ENCODE results near the gene MAP3K4.

Gene MAP3K4

DNA sequence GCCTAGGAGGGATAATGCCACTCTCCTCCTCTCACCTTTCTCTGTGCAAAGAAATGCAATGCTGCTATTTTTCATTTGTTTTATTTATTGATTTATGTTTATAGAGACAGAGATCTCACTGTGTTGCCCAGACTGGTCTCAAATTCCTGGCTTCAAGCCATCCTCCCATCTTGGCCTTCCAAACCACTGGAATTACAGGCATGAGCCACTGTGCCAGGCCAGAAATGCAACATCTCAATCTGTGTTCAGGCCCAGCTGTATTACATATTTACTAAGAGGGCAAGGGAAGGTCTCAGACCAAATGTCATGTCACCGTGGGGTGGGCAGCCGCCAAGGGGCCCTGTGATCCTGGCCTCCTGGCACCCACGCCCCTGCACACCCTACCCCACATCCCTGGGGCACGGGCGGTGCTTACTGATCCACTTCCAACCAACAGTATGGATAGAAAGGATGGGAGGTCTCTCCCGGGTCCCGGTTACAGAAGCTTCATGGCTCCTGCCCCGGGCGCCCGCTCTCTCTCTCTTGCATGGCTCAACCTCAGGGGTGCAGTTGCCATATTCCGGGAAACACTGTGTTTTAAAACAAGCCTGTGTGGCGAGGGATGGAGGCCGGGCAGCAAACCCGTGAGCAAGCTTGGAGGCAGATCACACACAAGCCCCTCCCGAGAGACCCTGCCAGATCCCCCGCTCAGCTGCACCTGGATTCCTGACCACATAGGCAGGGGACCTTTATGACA is 170.5 kb downstream of the MAP3K4 start:
- Histone ChIP-seq H3K9ac (ENCODE audit: low read depth, low read length, poor library complexity, severe bottlenecking) (no peak overlapping the region), H3K4me1 (ENCODE audit: insufficient read depth, low read length, poor library complexity, severe bottlenecking) (no peaks in the 10 kb centered on the region), H3K9me2 (replicated peaks; ENCODE audit: low read depth, low read length) (no peaks in the 10 kb centered on the region), H3K4me2 (ENCODE audit: low read depth, low read length, poor library complexity, severe bottlenecking) (no peak overlapping the region), H4K20me1 (ENCODE audit: insufficient read depth, low read length, poor library complexity, severe bottlenecking) (no peaks in the 10 kb centered on the region), H3K27me3 (ENCODE audit: insufficient read depth, low read length, poor library complexity, severe bottlenecking) (no peaks in the 10 kb centered on the region), H3K9me3 (ENCODE audit: insufficient read depth, low read depth, low read length) (no peaks in the 10 kb centered on the region), H3K79me2 (ENCODE audit: insufficient read depth, low read length) (no peaks in the 10 kb centered on the region), H2AFZ (ENCODE audit: low read length) (no peak overlapping the region), H3K36me3 (ENCODE audit: insufficient read depth, low read length) (no peaks in the 10 kb centered on the region), H3K4me3 (ENCODE audit: low read length, poor library complexity, severe bottlenecking) (no peak overlapping the region), H3F3A (ENCODE audit: low read depth) (no peaks in the 10 kb centered on the region)
- no peak for TF ChIP-seq EZH2phosphoT487 (IDR thresholded peaks at IDR 0.05; ENCODE audit: borderline replicate concordance)
- TF ChIP-seq, protein P1, sequence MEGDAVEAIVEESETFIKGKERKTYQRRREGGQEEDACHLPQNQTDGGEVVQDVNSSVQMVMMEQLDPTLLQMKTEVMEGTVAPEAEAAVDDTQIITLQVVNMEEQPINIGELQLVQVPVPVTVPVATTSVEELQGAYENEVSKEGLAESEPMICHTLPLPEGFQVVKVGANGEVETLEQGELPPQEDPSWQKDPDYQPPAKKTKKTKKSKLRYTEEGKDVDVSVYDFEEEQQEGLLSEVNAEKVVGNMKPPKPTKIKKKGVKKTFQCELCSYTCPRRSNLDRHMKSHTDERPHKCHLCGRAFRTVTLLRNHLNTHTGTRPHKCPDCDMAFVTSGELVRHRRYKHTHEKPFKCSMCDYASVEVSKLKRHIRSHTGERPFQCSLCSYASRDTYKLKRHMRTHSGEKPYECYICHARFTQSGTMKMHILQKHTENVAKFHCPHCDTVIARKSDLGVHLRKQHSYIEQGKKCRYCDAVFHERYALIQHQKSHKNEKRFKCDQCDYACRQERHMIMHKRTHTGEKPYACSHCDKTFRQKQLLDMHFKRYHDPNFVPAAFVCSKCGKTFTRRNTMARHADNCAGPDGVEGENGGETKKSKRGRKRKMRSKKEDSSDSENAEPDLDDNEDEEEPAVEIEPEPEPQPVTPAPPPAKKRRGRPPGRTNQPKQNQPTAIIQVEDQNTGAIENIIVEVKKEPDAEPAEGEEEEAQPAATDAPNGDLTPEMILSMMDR (conservative IDR thresholded peaks at IDR 0.05; ENCODE audit: low read length), result no peak

DNA sequence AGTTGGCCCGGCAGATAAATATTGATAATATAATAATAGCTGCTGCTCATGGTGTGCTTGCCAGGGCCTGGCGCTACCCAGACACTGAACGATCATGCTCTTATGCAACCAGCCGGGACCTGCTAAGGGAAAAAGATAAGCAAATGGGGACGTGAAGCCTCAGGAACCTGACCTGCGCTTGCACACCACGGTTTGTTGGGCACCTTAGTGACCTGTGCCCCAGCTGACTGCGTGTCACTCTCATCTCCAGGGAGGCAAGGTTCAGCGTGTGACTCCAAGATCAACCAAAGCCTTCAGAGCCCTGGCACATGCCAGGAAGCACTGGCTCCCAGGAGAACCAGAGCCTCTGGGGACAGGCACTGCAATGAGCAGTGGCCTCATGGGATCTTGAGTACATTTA is 171.2 kb downstream of the MAP3K4 start:
- no peak overlapping the region for H2AFZ ChIP-seq (ENCODE audit: low read length)
- H3K9me3 ChIP-seq (ENCODE audit: insufficient read depth, low read depth, low read length), result no peaks in the 10 kb centered on the region
- H3K4me3 ChIP-seq (ENCODE audit: low read length, poor library complexity, severe bottlenecking), result no peak overlapping the region
- no peaks in the 10 kb centered on the region for H3K9me2 ChIP-seq (replicated peaks; ENCODE audit: low read depth, low read length)
- H3K9ac ChIP-seq (ENCODE audit: low read depth, low read length, poor library complexity, severe bottlenecking), result no peak overlapping the region
- H3K4me2 ChIP-seq (ENCODE audit: low read depth, low read length, poor library complexity, severe bottlenecking), result no peak overlapping the region
- no peaks in the 10 kb centered on the region for H4K20me1 ChIP-seq (ENCODE audit: insufficient read depth, low read length, poor library complexity, severe bottlenecking)
- no peaks in the 10 kb centered on the region for H3K27me3 ChIP-seq (ENCODE audit: insufficient read depth, low read length, poor library complexity, severe bottlenecking)
- H3K79me2 ChIP-seq (ENCODE audit: insufficient read depth, low read length), result no peaks in the 10 kb centered on the region
- H3K36me3 ChIP-seq (ENCODE audit: insufficient read depth, low read length), result no peaks in the 10 kb centered on the region
- H3F3A ChIP-seq (ENCODE audit: low read depth), result no peaks in the 10 kb centered on the region
- H3K4me1 ChIP-seq (ENCODE audit: insufficient read depth, low read length, poor library complexity, severe bottlenecking), result no peaks in the 10 kb centered on the region
- TF ChIP-seq, protein P1 (conservative IDR thresholded peaks at IDR 0.05; ENCODE audit: low read length), result no peak
- no peak for TF ChIP-seq EZH2phosphoT487 (IDR thresholded peaks at IDR 0.05; ENCODE audit: borderline replicate concordance)

DNA sequence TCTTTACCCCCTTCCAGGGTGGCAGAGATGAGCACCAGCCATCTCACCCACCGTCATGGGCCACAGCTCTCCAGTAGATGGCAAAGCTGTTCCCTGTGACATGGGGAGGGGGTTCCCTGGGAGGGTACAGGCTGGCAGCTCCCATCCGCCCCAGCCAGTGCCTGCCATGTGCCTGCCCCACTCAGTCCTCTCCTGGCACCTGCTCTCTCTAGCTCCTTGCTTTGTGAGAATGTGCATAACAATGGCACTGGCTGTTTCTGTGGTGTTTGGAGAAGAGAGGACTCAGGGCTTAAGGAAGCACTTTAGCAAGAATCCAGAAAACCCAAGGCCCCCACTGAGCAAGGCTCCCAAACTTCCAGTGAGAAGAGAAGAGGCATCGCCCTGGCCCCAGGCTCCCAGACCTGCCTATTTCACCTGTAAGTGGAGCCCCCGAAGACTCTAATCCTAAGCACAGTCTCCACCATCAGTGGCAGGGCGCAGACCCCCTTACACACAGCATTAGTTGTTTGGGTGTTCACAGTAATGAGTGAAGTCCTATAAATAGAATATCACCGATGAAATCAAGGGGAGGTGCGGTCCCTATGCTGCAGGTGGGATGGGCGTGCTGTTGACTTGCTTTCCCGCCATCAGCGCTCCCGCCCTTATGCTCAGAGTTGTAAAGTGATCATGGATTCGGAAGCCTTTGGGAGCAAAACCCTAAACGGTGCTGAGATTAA is 172.1 kb downstream of the MAP3K4 start:
- Histone ChIP-seq H3K79me2 (ENCODE audit: insufficient read depth, low read length) (no peaks in the 10 kb centered on the region), H3K4me1 (ENCODE audit: insufficient read depth, low read length, poor library complexity, severe bottlenecking) (no peaks in the 10 kb centered on the region), H2AFZ (ENCODE audit: low read length) (no peak overlapping the region), H3K4me3 (ENCODE audit: low read length, poor library complexity, severe bottlenecking) (no peak overlapping the region), H3K9me3 (ENCODE audit: insufficient read depth, low read depth, low read length) (no peaks in the 10 kb centered on the region), H4K20me1 (ENCODE audit: insufficient read depth, low read length, poor library complexity, severe bottlenecking) (no peaks in the 10 kb centered on the region), H3K9me2 (replicated peaks; ENCODE audit: low read depth, low read length) (no peaks in the 10 kb centered on the region), H3F3A (ENCODE audit: low read depth) (no peaks in the 10 kb centered on the region), H3K9ac (ENCODE audit: low read depth, low read length, poor library complexity, severe bottlenecking) (no peak overlapping the region), H3K27me3 (ENCODE audit: insufficient read depth, low read length, poor library complexity, severe bottlenecking) (no peaks in the 10 kb centered on the region), H3K4me2 (ENCODE audit: low read depth, low read length, poor library complexity, severe bottlenecking) (no peak overlapping the region), H3K36me3 (ENCODE audit: insufficient read depth, low read length) (no peaks in the 10 kb centered on the region)
- TF ChIP-seq EZH2phosphoT487 (IDR thresholded peaks at IDR 0.05; ENCODE audit: borderline replicate concordance), result no peak
- TF ChIP-seq, protein P1 (conservative IDR thresholded peaks at IDR 0.05; ENCODE audit: low read length), result no peak
